Measurements from ENCODE around the gene TMEM259. TPM values are rescaled to one million over a fixed set of nuclear protein-coding genes. Genes with fewer than 3 reads are reported as not detected.

TMEM259 gene
- total and polyA plus RNA-seq, 2 donors from 2014 or later = 129 to 180 TPM

- peaks cover 0 to 6% (median 0%) of the 10 kb centered on the region in 3 donors for H3K36me3 ChIP-seq (ENCODE audit: control insufficient read depth in 2 of 3, insufficient read depth in 3 of 3, low read length in 3 of 3)
- peak overlapping the region in 1 of 2 donors; percentile 87 for H3K27ac ChIP-seq (ENCODE audit: low read depth in 2 of 2, low read length in 2 of 2)
- peaks cover 0 to 15% (median 14%) of the 10 kb centered on the region in 3 donors for H3K4me1 ChIP-seq (ENCODE audit: control insufficient read depth in 2 of 3, insufficient read depth in 2 of 3, low read depth in 1 of 3, low read length in 3 of 3)
- no peak for DNase-seq
- TF ChIP-seq, protein P1, sequence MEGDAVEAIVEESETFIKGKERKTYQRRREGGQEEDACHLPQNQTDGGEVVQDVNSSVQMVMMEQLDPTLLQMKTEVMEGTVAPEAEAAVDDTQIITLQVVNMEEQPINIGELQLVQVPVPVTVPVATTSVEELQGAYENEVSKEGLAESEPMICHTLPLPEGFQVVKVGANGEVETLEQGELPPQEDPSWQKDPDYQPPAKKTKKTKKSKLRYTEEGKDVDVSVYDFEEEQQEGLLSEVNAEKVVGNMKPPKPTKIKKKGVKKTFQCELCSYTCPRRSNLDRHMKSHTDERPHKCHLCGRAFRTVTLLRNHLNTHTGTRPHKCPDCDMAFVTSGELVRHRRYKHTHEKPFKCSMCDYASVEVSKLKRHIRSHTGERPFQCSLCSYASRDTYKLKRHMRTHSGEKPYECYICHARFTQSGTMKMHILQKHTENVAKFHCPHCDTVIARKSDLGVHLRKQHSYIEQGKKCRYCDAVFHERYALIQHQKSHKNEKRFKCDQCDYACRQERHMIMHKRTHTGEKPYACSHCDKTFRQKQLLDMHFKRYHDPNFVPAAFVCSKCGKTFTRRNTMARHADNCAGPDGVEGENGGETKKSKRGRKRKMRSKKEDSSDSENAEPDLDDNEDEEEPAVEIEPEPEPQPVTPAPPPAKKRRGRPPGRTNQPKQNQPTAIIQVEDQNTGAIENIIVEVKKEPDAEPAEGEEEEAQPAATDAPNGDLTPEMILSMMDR (IDR thresholded peaks at IDR 0.05; ENCODE audit: borderline replicate concordance, extremely low read depth, insufficient read depth) = no peak
- intact Hi-C loops (cut with DNase I) = no loop called here
- FAIRE-seq = no peak
- H3K9me3 ChIP-seq (ENCODE audit: control insufficient read depth in 2 of 3, insufficient read depth in 1 of 3, low read length in 3 of 3) = no peaks in the 10 kb centered on the region
- H3K9ac ChIP-seq (ENCODE audit: low read length in 3 of 3) = no peak overlapping the region
- H3K27me3 ChIP-seq (ENCODE audit: control insufficient read depth, insufficient read depth, low read length) = peaks cover 2% of the 10 kb centered on the region
- H3K4me3 ChIP-seq (ENCODE audit: low read length in 3 of 3) = no peak overlapping the region
Observed at GRCh38 chr19:991932-992669, 28.8 kb downstream of the TMEM259 start.

DNA sequence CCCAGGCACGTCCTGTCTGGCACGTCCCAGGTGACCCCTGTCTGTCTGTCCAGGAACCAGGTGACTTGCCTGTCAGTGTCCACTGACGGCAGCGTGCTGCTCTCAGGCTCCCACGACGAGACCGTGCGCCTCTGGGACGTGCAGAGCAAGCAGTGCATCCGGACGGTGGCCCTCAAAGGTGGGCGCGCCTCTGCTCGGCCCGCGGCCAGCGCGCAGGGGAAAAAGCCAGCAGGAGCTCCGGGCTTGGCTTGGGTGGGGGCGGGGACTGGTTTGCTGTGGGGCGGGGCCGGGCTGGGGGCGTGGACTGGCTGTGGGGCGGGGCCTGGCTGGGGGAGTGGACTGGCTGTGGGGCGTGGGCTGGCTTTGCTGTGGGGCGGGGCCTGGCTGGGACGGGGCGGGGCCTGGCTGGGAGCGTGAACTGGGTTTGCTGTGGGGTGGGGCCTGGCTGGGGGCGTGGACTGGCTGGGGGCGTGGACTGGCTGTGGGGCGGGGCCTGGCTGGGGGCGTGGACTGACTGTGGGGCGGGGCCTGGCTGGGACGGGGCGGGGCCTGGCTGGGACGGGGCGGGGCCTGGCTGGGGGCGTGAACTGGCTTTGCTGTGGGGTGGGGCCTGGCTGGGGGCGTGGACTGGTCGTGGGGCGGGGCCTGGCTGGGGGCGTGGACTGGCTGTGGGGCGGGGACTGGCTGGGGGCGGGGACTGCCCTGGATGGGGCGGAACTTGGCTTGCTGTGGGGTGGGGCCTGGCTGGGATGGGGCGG lies 29.6 kb downstream of the TMEM259 start:
- FAIRE-seq (no peak), DNase-seq (peak in 2 of 5 donors; percentile 29 to 83)
- Histone ChIP-seq H3K27me3 (ENCODE audit: control insufficient read depth, insufficient read depth, low read length) (peaks cover 2% of the 10 kb centered on the region), H3K4me3 (ENCODE audit: low read length in 3 of 3) (no peak overlapping the region), H3K9me3 (ENCODE audit: control insufficient read depth in 2 of 3, insufficient read depth in 1 of 3, low read length in 3 of 3) (no peaks in the 10 kb centered on the region), H3K36me3 (ENCODE audit: control insufficient read depth in 2 of 3, insufficient read depth in 3 of 3, low read length in 3 of 3) (peaks cover 0 to 11% (median 0%) of the 10 kb centered on the region in 3 donors), H3K4me1 (ENCODE audit: control insufficient read depth in 2 of 3, insufficient read depth in 2 of 3, low read depth in 1 of 3, low read length in 3 of 3) (peaks cover 0 to 14% (median 14%) of the 10 kb centered on the region in 3 donors), H3K9ac (ENCODE audit: low read length in 3 of 3) (no peak overlapping the region), H3K27ac (ENCODE audit: low read depth in 2 of 2, low read length in 2 of 2) (no peak overlapping the region)
- TF ChIP-seq, protein P1 (IDR thresholded peaks at IDR 0.05; ENCODE audit: borderline replicate concordance, extremely low read depth, insufficient read depth) = no peak
- intact Hi-C loops (cut with DNase I) = no loop called here

DNA sequence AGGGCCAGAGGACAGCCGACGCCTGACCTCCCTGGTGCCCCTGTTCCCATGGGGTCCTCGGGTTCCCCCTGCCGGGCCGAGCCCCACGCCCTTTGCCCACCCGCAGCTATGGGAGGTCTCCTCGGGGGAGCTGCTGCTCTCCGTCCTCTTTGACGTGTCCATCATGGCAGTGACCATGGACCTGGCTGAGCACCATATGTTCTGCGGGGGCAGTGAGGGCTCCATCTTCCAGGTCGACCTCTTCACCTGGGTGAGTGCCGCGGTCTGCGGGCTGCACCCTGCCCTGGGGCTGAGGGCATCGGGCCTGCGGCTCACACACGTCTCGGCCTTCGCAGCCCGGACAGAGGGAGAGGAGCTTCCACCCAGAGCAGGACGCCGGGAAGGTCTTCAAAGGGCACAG lies 30.2 kb downstream of the TMEM259 start:
- peaks cover 0 to 11% (median 0%) of the 10 kb centered on the region in 3 donors for H3K36me3 ChIP-seq (ENCODE audit: control insufficient read depth in 2 of 3, insufficient read depth in 3 of 3, low read length in 3 of 3)
- peaks cover 0 to 8% (median 7%) of the 10 kb centered on the region in 3 donors for H3K4me1 ChIP-seq (ENCODE audit: control insufficient read depth in 2 of 3, insufficient read depth in 2 of 3, low read depth in 1 of 3, low read length in 3 of 3)
- TF ChIP-seq, protein P1 (IDR thresholded peaks at IDR 0.05; ENCODE audit: borderline replicate concordance, extremely low read depth, insufficient read depth) = no peak
- intact Hi-C loops (cut with DNase I) = no loop called here
- H3K9me3 ChIP-seq (ENCODE audit: control insufficient read depth in 2 of 3, insufficient read depth in 1 of 3, low read length in 3 of 3) = no peaks in the 10 kb centered on the region
- no peak overlapping the region for H3K9ac ChIP-seq (ENCODE audit: low read length in 3 of 3)
- H3K27ac ChIP-seq (ENCODE audit: low read depth in 2 of 2, low read length in 2 of 2) = no peak overlapping the region
- no peaks in the 10 kb centered on the region for H3K27me3 ChIP-seq (ENCODE audit: control insufficient read depth, insufficient read depth, low read length)
- no peak overlapping the region for H3K4me3 ChIP-seq (ENCODE audit: low read length in 3 of 3)
- no peak for DNase-seq
- no peak for FAIRE-seq

Data from kidney (tissue), 14 donors.